AG04449 (cell line): ENCODE measurements around the gene CIPC.
A peak's percentile ranks its signal among the peaks of the same experiment; 100 is the strongest.

Experiments used
- CTCF ChIA-PET: fragments of 350-600 bp; formaldehyde crosslinking; extraction: SDS; loops from one replicate; lab custom pipeline; 2021; ENCODE audit warnings: antibody characterized with exemption; lab: Yijun Ruan, JAX
- POLR2A ChIA-PET: fragments of 400-600, 350-600 bp; formaldehyde crosslinking; extraction: SDS; loops from one replicate; lab custom pipeline; 2020; ENCODE audit warnings: antibody characterized with exemption, inconsistent platforms; lab: Yijun Ruan, JAX
- DNase-seq: peaks from one replicate; pipeline ENCODE4 v3.0.0-alpha.2; 2010; ENCODE audit warnings: low read depth, low spot score
- H3K4me3 ChIP-seq: 2 replicates; pipeline ENCODE4 v1.5.1; 2011; ENCODE audit warnings: low read depth, mild to moderate bottlenecking, control low read depth, low read length
- CTCF ChIP-seq: IDR thresholded peaks from one replicate; pipeline ENCODE4 v1.5.1; 2011; ENCODE audit warnings: mild to moderate bottlenecking, moderate library complexity, low read length, control low read depth, inconsistent platforms; ENCODE audit not compliant: insufficient read depth; ENCODE audit errors: missing control alignments

The CIPC gene

GRCh38 chr14:77144412-77145115 is 46.5 kb downstream of the CIPC start:
- TF ChIP-seq CTCF = no peak
- CTCF ChIA-PET = interaction anchor here (1.1 to 3.5 kb wide), 6 partner anchors 7 to 269 kb away, joined by 3 to 28 read pairs (median 8); no protein-coding TSS in a partner anchor
- POLR2A ChIA-PET = no interaction called here
- no peak for DNase-seq
- no peak overlapping the region for H3K4me3 ChIP-seq

- TF ChIP-seq CTCF = no peak
- no peak for DNase-seq
- H3K4me3 ChIP-seq = no peak overlapping the region
- ChIA-PET POLR2A (no interaction called here), CTCF (interaction anchor here (1.0 kb wide), 1 partner anchor 21 kb away, joined by 3 read pairs; no protein-coding TSS in a partner anchor)
Measured at GRCh38 chr14:77145975-77146740, 48.1 kb downstream of the CIPC start.

DNA sequence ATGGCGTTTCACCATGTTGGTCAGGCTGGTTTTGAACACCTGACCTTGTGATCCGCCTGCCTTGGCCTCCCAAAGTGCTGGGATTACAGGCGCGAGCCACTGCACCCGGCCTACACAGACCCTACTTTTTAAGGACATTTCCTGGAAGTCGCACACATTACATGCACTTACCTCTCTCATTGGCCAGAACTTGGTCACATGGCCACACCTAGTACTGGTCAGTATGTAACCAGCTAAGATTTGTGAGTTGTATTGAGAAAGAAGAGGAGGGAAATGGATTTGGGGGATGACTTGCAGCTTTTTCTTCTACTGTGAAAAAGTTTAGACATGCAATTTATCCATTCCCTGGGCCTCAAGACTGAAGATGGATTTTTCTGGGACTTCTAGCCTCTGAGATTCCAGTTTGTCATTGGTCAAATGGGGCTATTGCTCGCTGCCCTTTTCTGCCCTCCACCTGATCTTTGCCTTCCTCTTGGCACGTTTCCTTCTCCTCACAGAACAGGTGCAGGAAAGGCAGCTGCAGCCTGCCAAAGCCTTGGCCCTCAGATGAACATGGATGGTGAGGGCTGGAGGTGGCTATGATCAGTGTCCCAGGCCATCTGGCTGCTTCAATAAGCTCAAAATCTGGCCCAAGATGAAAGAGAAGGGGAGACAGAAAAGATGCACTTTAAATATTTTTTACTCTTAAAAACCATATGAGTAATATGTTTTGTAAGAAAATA is 50.6 kb downstream of the CIPC start:
- POLR2A ChIA-PET = no interaction called here
- CTCF ChIA-PET = interaction anchor here (0.7 to 7.6 kb wide), 13 partner anchors 6 to 1321 kb away, joined by 3 to 179 read pairs (median 4); partner anchors contain the start of gene ZDHHC22
- DNase-seq = no peak

GRCh38 chr14:77151245-77151644 is 53.2 kb downstream of the CIPC start:
- no peak for DNase-seq
- TF ChIP-seq CTCF = peak; percentile 48
- ChIA-PET CTCF (interaction anchor here (0.8 to 7.6 kb wide), 17 partner anchors 8 to 289 kb away, joined by 3 to 179 read pairs (median 4); partner anchors contain the start of gene ZDHHC22), POLR2A (no interaction called here)
- H3K4me3 ChIP-seq = no peak overlapping the region

More for the DNA sequence above, 50.6 kb downstream of the CIPC start:
- TF ChIP-seq CTCF = no peak
- H3K4me3 ChIP-seq = no peak overlapping the region

GRCh38 chr14:77151918-77152588 is 54.0 kb downstream of the CIPC start:
- ChIA-PET POLR2A (no interaction called here), CTCF (interaction anchor here (0.9 to 7.6 kb wide), 22 partner anchors 9 to 400 kb away, joined by 3 to 179 read pairs (median 4); partner anchors contain the start of gene ZDHHC22)
- no peak for TF ChIP-seq CTCF
- no peak overlapping the region for H3K4me3 ChIP-seq
- DNase-seq = no peak
